Astrocyte of the spinal cord (primary cell): ENCODE results near the gene HIVEP3.

Experiments used
- DNase-seq: peaks from one replicate; pipeline ENCODE4 v3.0.0; 2011; ENCODE audit warnings: low read depth, low spot score
- H3K4me3 ChIP-seq: 2 replicates; pipeline ENCODE4 v1.5.1; 2011; ENCODE audit warnings: low read depth, mild to moderate bottlenecking, low read length, moderate library complexity
- CTCF ChIP-seq: IDR thresholded peaks from 2 replicates; pipeline ENCODE4 v1.5.1; 2012; ENCODE audit warnings: low read depth, mild to moderate bottlenecking, low read length, inconsistent platforms
- in situ Hi-C: cut with HindIII; loops from 2 replicates; pipeline ENCODE4 v1.10.0; 2017; ENCODE audit warnings: low sequenced_read_pairs

The HIVEP3 gene

GRCh38 chr1:41727749-41728115 lies 191.0 kb downstream of the HIVEP3 start:
- no peak overlapping the region for H3K4me3 ChIP-seq
- no peak for DNase-seq
- in situ Hi-C loops = no loop called here
- TF ChIP-seq CTCF = no peak

- TF ChIP-seq CTCF = no peak
- in situ Hi-C loops = no loop called here
- no peak overlapping the region for H3K4me3 ChIP-seq
- DNase-seq = no peak
Observed at GRCh38 chr1:41726899-41727748, 191.6 kb downstream of the HIVEP3 start.

GRCh38 chr1:41726292-41726691 lies 192.4 kb downstream of the HIVEP3 start:
- no peak overlapping the region for H3K4me3 ChIP-seq
- DNase-seq = no peak
- no peak for TF ChIP-seq CTCF
- in situ Hi-C loops = no loop called here

- no peak for TF ChIP-seq CTCF
- in situ Hi-C loops = no loop called here
- no peak for DNase-seq
- H3K4me3 ChIP-seq = no peak overlapping the region
Observed at GRCh38 chr1:41724926-41725325, 193.8 kb downstream of the HIVEP3 start.

- DNase-seq = no peak
- TF ChIP-seq CTCF = no peak
- in situ Hi-C loops = no loop called here
- H3K4me3 ChIP-seq = no peak overlapping the region
Observed at GRCh38 chr1:41724248-41724647, 194.5 kb downstream of the HIVEP3 start.

GRCh38 chr1:41723786-41724185 lies 194.9 kb downstream of the HIVEP3 start:
- DNase-seq = no peak
- no peak for TF ChIP-seq CTCF
- in situ Hi-C loops = no loop called here
- H3K4me3 ChIP-seq = no peak overlapping the region
